Stimulated activated CD4-positive, alpha-beta T cell treated with anti-CD3 and anti-CD28 coated beads, Interleukin-1b, Interleukin-23, amount 100 ng/mL, for 24 hours (primary cell): Measurements from ENCODE around the gene NR2F1.

ENCODE experiments used
- DNase-seq, 4 experiments: peaks; one replicate each; pipeline ENCODE4 v3.0.0-alpha.2; 2020; ENCODE audit warnings: low read depth in 4 of 4, low spot score in 1 of 4

The NR2F1 gene

GRCh38 chr5:93590493-93590892, 7.5 kb downstream of the NR2F1 start:
- DNase-seq: no peak

- no peak for DNase-seq
Measured at GRCh38 chr5:93591323-93591945, 8.4 kb downstream of the NR2F1 start.

- no peak for DNase-seq
Measured at GRCh38 chr5:93592883-93593282, 9.9 kb downstream of the NR2F1 start.

GRCh38 chr5:93593476-93594131, 10.6 kb downstream of the NR2F1 start:
- DNase-seq: no peak

- no peak for DNase-seq
Measured at GRCh38 chr5:93594591-93595419, 11.8 kb downstream of the NR2F1 start.

- DNase-seq: no peak
Measured at GRCh38 chr5:93595420-93596147, 12.6 kb downstream of the NR2F1 start.

GRCh38 chr5:93596310-93596675, 13.3 kb downstream of the NR2F1 start:
- DNase-seq: no peak

- no peak for DNase-seq
Measured at GRCh38 chr5:93596676-93597490, 13.9 kb downstream of the NR2F1 start.

GRCh38 chr5:93598091-93599000, 15.3 kb downstream of the NR2F1 start:
- no peak for DNase-seq

- DNase-seq: no peak
Measured at GRCh38 chr5:93599001-93599379, 16.0 kb downstream of the NR2F1 start.

GRCh38 chr5:93599399-93600120, 16.5 kb downstream of the NR2F1 start:
- DNase-seq: no peak

- DNase-seq: no peak
Measured at GRCh38 chr5:93600409-93601070, 17.5 kb downstream of the NR2F1 start.

GRCh38 chr5:93601071-93601801, 18.2 kb downstream of the NR2F1 start:
- DNase-seq: no peak

GRCh38 chr5:93601802-93602155, 18.8 kb downstream of the NR2F1 start:
- no peak for DNase-seq

GRCh38 chr5:93602241-93603077, 19.4 kb downstream of the NR2F1 start:
- no peak for DNase-seq

- DNase-seq: no peak
Measured at GRCh38 chr5:93603078-93603792, 20.2 kb downstream of the NR2F1 start.
